GM21360 (cell line): ENCODE results near the gene CHMP1A.
"Not testable (repeated sequence)": the region's sequence is repeated elsewhere in the genome, so short reads cannot be mapped to it uniquely, and the experiment has no call there.

Experiments
- ATAC-seq: cut with Tn5 transposase; IDR thresholded peaks from one replicate; pipeline ENCODE4 v1.9.1; 2021; ENCODE audit warnings: mild to moderate bottlenecking, moderate library complexity; ENCODE audit not compliant: unreplicated experiment

The CHMP1A gene

DNA sequence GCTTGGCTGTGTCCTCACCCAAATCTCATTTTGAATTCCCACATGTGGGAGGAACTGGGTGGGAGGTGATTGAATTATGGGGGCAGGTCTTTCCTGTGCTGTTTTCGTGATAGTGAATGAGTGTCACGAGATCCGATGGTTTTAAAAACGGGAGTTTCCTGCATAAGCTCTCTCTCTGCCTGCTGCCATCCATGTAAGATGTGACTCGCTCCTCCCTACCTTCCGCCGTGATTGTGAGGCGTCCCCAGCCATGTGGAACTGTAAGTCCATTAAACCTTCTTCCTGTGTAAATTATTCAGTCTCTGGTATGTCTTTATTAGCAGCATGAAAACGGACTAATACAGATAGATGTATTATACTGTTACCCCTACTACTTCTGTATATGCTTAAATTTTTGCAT lies 3.7 kb upstream of the CHMP1A start:
- no peak for ATAC-seq

DNA sequence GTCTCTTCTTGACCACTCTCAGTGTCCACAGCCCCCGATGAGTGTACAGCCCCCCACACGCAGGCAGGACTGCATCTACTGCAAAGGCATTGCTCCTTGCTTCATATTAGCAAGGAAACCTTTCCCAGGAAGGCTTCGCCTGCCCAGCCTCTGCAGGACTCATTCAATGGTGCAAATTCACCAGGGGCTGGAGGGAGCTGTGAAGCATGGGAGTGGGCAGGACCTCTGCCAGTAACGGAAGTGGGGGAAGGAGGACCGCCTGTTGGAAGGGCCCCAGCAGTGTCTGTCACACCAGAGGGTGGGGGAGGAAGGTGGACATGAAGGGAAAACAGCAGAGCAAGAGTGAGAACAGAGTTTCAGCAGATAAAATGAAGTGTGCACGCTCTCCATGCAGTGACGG lies 2.6 kb upstream of the CHMP1A start:
- no peak for ATAC-seq

DNA sequence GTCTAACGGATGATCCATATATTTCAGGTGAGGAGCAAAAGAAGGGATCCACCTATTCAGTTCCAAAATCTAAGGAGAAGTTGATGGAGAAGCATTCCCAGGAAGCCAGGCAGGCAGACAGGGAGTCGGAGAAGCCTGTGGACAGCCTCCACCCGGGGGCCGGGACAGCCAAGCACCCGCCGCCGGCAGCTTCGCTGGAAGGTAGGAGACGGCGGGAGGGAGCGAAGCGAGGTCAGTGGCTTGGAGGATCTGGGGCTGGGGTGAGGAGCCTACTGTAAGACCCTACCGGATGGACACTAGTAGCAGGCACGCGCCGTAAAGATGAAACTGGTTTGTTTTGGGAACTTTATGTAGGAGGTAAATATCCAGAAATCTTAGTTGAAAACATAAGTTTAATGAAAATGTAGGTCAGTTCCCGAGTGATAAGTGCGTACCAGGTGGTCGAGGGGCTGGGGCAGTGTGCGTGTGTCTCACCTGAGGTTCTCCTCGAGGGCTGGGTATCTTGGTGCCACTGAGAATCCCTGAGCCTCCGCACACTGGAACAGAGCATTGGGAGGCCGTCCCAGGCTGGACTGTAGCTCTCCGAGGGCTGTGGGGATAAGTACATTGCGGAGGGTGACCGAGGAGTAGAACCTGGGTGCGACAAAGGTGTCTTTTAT lies 842 bp upstream of the CHMP1A start:
- ATAC-seq = no peak

DNA sequence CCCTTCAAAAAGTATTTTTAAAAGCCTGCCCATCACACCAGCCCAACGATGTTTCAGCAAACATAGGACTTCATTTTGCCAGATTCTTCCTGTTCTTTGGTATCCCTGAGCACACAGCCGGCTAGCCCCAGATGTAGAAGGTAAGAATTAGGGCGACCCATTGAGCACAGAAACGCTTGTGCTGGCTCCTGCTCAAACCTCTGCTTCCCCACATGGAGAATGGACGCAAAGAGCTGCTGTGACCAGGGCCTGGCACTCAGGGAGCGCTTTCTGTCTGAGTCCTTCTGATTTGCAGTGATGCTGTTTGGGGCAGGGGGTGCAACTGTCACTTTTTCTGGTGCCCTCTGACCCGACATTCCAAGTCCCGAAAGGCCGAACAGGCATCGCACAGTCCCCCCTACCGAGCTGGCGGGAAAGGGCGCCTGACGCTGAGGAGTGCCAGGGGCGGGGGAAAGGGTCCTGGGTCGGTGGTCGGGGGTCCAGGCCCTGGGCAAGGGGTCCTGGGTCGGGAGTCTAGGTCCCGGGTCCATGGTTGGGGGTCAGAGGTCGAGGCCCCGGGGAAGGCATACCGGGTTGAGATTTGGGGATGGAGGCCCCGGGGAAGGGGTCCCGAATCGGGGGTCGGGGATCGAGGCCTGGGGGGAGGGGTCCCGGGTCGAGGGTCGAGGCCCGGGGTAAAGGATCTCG lies 930 bp downstream of the CHMP1A start:
- ATAC-seq = no peak

DNA sequence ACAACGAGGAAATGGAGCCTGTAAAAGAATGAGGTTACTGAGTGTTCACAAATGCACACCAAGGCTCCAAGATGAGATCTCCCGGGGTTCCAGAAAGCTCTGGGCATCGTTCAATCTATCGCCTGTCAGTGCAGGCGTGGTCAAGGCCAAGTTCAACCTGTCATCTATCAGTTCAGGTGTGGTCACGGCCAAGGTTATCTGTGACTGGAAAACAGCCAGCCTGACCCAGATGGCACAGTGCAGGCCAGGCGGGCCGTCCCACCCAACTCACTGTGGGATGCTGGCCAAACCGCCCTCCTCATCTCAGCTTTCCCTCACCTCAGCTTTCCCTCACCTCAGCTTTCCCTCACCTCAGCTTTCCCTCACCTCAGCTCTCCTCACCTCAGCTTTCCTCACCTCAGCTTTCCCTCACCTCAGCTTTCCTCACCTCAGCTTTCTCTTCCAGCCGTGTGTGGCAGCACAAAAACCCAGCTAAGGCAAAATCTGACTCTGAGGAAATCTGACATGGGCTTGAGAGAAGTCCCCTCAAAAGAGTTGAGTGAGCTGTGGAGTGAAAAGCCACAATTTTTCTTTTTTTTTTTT lies 2.4 kb downstream of the CHMP1A start:
- ATAC-seq = no peak

DNA sequence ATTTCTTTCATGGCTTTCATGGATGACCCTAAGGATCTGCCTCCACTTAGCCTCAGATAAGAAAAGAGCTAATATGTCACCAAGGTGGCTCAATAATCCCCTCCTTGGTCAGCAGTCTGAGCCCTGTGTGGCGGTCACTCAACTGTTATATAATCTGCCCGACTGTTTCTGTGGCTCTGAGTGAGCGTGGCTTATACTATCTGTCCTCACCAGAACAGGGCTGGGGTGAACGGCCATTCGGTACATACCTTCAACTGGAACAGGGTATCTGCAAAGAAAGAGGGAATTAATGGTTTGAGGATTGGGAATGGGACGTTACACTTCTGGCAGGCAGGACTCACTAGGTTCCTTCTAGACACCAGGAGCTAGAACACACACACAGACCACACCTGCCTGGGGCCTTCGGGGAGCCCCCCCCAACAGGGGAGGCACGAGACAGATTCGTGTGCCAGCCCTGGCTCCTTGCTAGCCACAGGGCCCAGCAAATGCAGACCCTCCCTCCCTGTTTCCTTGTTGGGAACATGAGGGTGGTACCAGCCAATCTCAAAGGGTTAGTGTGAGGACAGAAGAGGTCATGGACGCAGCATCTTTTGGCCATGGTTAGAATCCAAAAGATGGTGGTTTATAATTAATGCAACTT lies 3.7 kb downstream of the CHMP1A start:
- no peak for ATAC-seq

DNA sequence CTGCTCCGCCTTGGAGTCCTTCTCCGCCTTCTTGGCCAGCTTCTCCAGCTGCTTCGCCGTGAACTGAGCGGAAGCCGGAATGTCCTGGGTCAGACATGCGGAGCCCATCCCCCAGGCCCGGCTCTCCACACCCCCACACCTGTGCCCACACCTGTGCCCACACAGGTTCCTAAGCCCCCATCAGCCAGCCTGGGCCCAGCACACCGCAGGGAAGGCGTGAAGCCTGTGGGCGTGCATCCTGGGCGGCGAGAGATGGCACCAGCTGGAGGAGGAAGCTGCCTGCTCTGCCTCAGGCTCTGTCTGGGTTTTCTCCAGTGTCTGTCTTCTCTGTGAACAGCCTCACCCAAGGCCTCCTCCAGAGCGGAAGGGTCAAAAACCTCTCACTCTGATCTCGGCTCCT lies 5.9 kb downstream of the CHMP1A start:
- no peak for ATAC-seq

DNA sequence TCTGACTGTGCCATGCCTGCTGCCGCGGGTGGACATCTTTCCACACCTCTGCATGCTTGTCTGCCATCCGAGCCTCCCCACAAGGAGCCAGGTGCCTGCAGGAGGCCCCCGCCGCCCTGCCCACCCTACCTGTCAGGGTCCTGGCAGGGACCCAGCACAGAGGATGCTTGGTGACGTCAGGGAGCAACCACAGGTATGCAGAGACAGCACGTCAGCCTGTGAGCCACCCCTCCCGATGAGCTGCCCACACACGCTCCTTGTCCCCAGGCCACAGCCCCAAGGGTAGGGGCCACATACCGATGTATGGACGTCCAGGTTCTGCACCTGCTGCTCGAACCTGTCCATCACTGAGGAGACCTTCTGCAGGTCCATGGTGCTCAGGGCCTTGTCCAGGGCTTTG lies 10.6 kb downstream of the CHMP1A start:
- ATAC-seq = no peak

DNA sequence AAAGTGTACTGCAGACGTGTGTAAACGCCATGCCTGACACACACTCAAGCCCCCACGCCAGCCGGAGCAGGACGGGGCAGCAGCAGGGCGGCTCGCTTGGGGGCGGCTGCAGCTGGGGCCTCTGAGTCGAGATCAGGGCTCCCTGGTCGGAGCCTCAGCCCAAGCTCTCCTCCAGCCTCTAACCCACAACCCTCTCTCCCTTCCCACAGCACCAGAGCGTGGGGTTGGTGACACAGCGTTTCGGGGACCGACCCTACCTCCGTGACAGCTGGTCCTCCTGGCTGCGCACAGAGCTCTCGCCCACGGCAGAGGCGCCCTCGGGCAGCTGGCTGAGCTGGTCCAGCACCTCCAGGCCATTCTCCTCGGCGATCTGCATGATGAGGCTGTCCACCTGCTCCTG lies 11.2 kb downstream of the CHMP1A start:
- no peak for ATAC-seq

DNA sequence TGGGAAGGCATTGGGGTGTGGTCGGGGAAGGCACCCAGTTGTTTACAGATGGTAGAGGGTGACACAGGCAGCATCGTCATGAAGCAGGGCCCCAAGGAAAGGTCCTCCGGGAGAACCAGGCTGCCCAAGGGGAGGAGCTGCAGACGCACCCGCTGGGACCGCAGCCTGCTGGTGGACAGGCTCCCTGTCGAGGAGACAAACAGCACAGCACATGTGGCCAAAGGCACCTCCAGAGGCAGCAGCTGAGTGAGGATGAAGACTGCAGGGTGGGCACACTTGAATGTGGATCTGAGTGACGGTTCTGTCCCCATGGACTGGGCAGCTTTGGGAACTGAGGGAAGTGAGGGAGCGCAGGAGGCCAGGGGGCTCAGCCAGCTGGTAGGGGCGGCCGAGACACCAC lies 12.4 kb downstream of the CHMP1A start:
- no peak for ATAC-seq

DNA sequence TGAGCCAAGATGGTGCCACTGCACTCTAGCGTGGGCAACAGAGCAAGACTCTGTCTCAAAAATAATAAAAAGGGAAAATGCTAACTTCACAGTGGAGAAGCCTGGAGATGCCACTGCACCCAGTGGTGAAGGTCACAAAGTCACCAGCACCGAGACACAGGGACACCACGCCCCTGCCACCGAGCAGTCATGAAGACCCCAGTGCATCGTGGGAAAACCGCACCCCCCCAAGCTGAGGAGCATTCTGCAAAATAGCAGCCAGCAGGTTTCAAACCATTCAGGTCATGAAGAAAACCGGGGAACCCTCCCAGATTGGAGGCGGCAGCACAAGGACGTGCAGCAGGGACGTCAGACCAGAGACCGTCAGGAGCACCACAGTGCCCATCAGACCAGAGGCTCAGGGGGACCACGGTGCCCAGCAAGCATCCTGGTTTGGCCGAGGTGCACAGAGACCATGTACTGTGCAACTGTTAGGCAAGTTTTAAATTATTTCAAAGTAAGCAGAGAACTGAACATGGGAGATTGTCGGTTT lies 13.7 kb downstream of the CHMP1A start:
- ATAC-seq = no peak

DNA sequence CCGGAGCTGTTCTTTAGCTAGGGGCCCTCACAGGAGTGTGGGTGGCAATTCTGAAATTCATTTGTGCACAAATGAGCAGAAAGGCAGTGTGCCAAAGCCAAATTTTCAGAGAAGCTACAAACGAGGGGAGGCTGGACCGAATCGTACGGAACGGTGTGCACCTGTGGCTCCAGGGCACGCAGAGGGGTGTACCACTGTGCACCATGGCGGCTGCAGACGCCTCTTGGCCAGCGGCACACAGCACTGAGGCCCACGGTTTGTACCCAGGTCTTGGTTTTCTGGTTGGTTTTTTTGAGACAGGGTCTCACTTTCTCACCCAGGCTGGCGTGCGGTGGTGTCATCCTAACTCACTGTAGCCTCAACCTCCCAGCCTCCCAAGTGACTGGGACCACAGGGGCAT lies 14.9 kb downstream of the CHMP1A start:
- no peak for ATAC-seq

DNA sequence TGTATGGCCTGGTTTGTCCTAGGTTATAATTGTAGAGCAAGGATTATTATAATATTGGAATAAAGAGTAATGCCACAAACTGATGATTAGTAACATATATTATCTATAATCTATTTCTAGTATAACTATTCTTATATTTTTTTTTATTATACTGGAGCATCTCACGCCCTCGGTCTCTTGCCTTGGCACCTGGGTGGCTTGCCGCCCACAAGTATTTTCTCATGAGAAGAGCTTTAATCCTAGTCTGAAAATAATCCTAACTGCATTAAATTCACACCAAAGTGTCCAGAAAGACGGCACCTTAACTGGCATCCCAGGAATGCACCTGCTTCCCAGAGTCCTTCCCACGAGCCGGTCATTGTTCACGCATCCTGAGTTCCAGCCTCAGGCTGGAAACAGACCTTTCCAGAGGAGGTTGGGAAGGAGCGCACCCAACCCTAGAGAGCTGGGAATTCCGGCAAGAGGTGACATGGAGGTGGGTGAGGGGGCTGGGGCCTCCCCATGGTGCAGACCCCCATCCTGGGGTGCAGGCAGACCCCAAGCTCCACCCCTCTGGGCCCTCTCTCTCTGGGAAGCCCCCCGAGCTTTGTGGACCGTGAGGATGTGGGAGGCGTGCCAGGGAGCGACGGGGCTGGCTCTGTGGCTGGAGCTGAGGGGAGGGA lies 15.9 kb downstream of the CHMP1A start:
- ATAC-seq = no peak

DNA sequence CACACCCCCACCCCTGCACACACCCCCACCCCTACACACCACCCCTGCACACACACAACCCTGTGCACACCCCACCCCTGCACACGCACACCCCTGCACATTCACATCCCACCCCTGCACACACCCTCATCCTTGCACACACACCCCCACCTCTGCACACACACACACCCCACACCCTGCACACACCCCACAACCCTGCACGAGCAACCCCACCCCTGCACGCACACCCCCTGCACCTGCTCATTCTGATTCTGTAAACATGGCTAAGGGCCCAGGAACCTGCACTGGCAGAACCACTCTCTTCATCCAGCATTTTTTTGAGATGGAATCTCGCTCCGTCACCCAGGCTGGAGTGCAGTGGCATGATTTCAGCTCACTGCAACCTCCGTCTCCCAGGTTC lies 18.1 kb downstream of the CHMP1A start:
- ATAC-seq = no peak

DNA sequence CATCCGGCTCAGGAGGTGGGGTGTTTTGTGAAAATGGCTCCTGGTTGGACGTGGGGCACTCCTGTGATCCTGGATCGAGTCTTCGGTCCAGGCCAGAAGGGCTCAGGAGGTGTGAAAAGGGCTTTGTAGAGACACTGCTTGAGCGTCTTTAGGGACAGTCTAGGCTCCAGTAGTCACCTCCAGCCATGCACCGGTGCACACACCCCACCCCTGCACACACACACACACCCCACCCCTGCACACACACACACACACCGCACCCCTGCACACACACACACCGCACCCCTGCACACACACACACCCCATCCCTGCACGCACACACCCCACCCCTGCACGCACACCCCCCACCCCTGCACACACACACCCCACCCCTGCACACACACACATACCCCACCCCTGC lies 19.1 kb downstream of the CHMP1A start:
- ATAC-seq = no peak

DNA sequence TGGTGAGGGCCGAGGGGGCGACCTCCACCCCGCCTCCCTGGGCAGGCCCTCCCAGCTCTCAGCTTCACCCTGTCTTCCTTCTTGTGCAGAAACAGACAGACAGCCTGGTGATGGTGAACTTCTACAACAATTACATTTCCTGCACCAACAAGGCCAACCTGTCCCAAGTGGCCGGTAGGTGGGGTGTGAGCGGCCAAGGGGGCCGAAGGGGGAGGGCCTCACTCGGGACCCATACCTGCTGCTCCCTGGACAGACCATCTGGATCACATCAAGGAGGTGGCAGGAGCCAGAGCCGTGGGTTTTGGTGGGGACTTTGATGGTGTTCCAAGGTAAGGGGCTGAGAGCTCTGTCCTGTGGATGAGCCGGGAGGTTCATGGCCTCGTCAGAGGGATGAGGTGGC lies 20.1 kb downstream of the CHMP1A start:
- ATAC-seq = no peak

DNA sequence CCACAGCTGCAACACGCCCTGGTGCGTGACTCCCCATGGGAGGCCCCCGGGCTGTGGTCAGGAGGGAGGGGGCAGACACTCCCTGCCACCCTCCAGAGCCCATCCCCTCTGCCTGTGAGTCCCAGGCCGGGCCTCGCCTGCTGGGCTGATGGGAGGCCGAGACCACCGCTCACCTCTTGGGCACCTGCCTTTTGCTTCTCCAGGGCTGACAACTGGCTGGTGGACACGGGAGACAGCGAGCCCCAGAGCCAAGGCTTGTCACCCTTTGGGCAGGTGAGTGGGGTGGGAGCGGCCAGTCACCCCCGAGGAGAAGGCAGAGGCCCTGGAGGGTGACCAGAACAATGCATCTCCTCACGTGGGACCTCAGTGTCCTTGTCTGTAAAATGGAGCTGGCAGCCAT lies 20.8 kb downstream of the CHMP1A start:
- ATAC-seq = no peak

DNA sequence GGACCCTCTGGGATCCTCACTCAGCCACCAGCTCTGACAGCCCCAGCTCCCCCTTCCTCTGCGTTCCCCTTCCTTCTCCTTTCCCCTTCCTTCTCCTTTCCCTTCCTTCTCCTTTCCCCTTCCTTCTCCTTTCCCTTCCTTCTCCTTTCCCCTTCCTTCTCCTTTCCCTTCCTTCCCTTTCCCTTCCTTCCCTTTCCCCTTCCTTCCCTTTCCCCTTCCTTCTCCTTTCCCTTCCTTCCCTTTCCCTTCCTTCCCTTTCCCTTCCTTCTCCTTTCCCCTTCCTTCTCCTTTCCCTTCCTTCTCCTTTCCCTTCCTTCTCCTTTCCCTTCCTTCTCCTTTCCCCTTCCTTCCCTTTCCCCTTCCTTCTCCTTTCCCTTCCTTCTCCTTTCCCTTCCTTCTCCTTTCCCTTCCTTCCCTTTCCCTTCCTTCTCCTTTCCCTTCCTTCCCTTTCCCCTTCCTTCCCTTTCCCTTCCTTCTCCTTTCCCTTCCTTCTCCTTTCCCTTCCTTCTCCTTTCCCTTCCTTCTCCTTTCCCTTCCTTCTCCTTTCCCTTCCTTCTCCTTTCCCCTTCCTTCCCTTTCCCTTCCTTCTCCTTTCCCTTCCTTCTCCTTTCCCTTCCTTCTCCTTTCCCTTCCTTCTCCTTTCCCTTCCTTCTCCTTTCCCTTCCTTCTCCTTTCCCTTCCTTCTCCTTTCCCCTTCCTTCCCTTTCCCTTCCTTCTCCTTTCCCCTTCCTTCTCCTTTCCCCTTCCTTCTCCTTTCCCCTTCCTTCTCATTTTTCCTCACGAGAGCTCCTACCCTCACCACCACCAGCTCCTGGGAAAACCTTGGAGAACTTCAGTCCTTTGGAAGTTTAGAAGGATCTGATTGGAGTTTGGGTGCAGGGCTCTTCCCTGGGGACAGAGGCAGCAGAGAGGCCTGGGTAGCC lies 22.8 kb downstream of the CHMP1A start:
- ATAC-seq = not testable (repeated sequence)

DNA sequence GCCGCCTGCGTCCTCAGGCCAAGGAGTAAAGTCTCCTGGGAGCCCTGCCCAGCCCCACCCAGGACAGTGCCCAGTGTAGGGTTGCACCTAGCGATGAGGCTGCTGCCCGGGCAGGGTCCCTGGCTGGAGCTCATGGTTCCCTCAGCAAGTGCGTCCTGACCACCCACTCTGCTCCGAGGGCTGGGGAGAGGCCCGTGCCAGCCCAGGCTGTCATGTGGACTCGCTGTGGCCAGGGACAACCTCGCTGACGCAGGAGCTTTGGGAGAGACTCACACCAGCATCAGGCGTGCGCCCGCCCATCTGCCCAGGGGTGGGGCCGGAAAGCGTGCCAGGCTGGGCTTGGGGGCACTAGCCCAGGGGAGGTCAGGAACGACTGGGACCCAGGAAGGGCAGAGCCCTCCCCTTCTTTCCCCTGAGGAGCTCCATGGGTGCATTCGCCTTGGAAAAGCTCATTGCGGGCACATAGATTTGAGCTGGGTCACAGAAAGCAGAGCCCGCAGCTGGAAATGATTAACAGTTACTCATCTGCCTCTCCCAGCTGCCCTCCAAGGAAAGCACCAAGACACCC lies 24.4 kb downstream of the CHMP1A start:
- ATAC-seq = no peak
